ENCODE results near the gene CNPY3. TPM values are rescaled to one million over a fixed set of nuclear protein-coding genes. Genes with fewer than 3 reads are reported as not detected.

The CNPY3 gene
- total and polyA plus RNA-seq, 2 of the 13 experiments (the other 11 are each of a cell fraction or from before 2014, with no cell fraction given), result 42.3 to 60.2 TPM

GRCh38 chr6:42960243-42961019 lies 31.2 kb downstream of the CNPY3 start, which contains the start of gene GNMT (continued):
- TF ChIP-seq AFF4 (CRISPR knock-in tag; IDR thresholded peaks at IDR 0.05) (no peak), ZBED4 (CRISPR knock-in tag; IDR thresholded peaks at IDR 0.05; ENCODE audit: borderline replicate concordance) (peak; percentile 99), SKIL (CRISPR knock-in tag; IDR thresholded peaks at IDR 0.05; ENCODE audit: borderline replicate concordance) (0 out of 2 replicates have a peak, but pooled peaks have one; percentile 18), SAFB2 (CRISPR knock-in tag; IDR thresholded peaks at IDR 0.05; ENCODE audit: borderline replicate concordance, low read depth) (0 out of 2 replicates have a peak, but pooled peaks have one; percentile 38), ZSCAN21 (CRISPR knock-in tag; IDR thresholded peaks at IDR 0.05; ENCODE audit: borderline replicate concordance) (peak; percentile 73; the same call in 1 of the 2 replicates)
- TF ChIP-seq, protein P1, sequence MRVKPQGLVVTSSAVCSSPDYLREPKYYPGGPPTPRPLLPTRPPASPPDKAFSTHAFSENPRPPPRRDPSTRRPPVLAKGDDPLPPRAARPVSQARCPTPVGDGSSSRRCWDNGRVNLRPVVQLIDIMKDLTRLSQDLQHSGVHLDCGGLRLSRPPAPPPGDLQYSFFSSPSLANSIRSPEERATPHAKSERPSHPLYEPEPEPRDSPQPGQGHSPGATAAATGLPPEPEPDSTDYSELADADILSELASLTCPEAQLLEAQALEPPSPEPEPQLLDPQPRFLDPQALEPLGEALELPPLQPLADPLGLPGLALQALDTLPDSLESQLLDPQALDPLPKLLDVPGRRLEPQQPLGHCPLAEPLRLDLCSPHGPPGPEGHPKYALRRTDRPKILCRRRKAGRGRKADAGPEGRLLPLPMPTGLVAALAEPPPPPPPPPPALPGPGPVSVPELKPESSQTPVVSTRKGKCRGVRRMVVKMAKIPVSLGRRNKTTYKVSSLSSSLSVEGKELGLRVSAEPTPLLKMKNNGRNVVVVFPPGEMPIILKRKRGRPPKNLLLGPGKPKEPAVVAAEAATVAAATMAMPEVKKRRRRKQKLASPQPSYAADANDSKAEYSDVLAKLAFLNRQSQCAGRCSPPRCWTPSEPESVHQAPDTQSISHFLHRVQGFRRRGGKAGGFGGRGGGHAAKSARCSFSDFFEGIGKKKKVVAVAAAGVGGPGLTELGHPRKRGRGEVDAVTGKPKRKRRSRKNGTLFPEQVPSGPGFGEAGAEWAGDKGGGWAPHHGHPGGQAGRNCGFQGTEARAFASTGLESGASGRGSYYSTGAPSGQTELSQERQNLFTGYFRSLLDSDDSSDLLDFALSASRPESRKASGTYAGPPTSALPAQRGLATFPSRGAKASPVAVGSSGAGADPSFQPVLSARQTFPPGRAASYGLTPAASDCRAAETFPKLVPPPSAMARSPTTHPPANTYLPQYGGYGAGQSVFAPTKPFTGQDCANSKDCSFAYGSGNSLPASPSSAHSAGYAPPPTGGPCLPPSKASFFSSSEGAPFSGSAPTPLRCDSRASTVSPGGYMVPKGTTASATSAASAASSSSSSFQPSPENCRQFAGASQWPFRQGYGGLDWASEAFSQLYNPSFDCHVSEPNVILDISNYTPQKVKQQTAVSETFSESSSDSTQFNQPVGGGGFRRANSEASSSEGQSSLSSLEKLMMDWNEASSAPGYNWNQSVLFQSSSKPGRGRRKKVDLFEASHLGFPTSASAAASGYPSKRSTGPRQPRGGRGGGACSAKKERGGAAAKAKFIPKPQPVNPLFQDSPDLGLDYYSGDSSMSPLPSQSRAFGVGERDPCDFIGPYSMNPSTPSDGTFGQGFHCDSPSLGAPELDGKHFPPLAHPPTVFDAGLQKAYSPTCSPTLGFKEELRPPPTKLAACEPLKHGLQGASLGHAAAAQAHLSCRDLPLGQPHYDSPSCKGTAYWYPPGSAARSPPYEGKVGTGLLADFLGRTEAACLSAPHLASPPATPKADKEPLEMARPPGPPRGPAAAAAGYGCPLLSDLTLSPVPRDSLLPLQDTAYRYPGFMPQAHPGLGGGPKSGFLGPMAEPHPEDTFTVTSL (CRISPR knock-in tag; IDR thresholded peaks at IDR 0.05; ENCODE audit: borderline replicate concordance), result no peak
